ENCODE data around the gene PRKAG2.

PRKAG2 gene

DNA sequence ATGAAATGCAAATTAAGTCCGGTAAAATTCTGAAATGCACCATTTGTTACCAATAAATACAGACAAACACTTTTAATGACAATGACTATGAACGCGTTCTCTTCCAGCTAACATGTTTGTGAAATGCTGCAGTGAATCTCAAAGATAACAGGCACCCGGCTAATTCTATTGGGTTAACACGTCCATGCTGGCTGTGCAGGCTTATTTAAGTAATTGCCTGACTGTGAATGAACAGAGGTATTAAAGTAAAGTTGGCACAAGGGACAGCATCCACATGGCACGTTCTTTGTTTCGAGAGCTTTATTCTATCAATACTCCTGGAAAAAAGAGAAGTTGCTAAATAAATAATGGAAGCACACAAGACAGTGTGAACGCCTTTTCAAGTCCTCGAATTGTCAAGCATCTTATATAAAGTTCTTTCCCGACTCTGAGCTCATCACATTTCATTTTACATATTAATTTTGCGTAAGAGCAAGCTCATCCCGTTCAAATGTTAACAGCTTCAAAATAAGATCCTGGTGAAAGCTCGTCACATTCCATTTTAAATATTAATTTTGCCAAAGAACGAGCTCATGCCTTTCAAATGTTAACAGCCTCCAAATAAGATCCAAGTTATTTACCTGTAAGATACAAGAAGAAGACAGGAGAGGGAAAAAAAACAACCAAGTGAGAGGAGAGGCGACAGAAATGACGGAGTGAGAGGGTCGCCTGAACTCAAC lies 245.9 kb downstream of the PRKAG2 start:
- DNase-seq = no peak

DNA sequence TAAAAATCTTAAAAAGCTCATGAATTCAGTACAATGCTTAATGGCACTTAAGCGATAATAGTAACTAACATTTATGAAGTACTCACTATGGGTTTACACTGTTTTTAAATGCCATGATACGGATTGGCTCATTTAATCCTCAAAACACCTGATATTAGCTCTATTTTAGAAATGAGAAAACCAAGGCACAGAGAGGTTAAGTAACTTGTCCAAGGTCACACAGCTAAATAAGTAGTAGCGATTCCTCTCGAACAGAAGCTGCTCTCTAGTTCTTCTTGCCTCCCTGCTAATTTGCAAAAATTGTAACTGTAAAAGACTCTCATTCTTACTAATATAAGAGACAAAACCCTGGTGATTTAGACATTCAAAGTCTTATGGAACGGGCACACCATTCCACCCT lies 246.6 kb downstream of the PRKAG2 start:
- no peak for DNase-seq

GRCh38 chr7:151629713-151630272 lies 247.1 kb downstream of the PRKAG2 start:
- DNase-seq = no peak

DNA sequence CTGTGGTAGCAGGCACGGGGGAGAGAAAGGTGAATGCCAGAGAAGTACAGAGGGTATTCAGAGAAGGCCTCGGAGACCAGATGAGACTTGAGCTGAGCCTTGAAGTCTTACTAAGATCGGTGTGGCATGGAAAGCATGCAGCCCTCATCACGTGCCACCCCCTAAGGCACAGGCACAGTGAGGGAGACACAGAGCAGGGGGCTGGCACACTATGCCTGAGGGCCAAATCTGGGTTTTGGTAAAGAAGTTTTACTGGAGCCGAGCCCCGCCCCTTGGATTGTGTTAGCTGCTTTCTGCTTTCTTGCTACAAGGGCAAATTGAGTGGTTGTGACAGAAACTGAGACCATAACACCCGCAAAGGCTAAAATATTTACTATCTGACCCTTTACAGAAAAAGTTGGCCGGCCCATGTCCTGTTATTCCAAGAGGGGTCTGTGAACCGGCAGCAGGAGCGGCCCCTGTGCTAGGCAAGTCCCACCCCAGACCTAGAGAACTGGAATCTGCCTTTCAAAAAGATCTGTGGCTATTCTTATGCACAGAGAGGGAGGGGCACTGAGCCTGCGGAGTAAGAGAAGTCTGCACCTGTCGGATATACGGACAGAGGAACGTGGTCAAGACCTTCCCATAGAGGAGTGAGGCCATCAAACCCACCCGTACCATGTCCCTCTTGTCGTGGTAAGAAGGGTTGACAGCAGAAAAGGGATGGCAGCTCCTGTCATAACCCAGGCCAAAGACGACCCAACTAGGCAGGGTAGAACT lies 247.9 kb downstream of the PRKAG2 start:
- DNase-seq = no peak

- no peak for DNase-seq
Observed at GRCh38 chr7:151626422-151627115, 250.3 kb downstream of the PRKAG2 start.

DNA sequence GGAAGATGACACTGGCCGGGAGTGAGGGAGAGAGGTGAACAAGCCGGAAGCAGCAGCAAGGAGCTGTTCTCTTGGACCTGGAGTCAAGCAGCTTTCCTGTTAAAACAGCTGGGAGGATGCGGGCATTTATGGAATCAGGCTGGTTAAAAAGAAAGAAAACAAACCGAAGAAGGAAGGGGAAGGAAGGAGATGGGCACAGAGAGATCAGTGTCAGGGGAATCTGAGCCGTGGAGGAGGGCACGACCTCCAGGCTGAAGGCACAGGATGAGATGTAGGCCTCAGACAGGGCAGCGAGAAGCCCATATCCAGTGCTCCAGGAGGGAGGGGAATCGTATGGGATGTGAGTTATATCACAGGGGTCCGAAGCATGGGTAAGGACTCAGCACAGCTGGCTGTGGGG lies 251.3 kb downstream of the PRKAG2 start:
- DNase-seq = no peak

GRCh38 chr7:151624246-151624928 lies 252.5 kb downstream of the PRKAG2 start:
- no peak for DNase-seq

GRCh38 chr7:151623766-151624165 lies 253.1 kb downstream of the PRKAG2 start:
- peak; percentile 73 for DNase-seq

DNA sequence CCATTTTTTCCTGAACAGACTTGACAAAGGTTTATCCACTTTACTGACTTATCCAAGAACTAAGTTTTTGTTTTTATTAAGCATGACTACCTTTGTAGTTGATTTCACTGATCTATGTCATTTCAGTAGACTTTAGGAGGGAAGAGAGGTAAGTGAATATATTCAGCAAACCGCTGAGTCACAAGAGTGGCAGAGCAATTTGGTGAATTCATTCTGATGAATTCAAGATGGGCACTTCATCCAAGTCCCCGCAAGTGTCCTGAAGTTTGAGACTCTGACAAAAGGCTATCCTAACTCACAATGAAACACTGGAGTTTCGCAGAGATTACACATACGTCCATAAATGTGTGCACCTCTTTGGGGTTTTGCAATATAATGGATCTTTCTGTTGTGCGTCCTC lies 255.0 kb downstream of the PRKAG2 start:
- DNase-seq = no peak

DNA sequence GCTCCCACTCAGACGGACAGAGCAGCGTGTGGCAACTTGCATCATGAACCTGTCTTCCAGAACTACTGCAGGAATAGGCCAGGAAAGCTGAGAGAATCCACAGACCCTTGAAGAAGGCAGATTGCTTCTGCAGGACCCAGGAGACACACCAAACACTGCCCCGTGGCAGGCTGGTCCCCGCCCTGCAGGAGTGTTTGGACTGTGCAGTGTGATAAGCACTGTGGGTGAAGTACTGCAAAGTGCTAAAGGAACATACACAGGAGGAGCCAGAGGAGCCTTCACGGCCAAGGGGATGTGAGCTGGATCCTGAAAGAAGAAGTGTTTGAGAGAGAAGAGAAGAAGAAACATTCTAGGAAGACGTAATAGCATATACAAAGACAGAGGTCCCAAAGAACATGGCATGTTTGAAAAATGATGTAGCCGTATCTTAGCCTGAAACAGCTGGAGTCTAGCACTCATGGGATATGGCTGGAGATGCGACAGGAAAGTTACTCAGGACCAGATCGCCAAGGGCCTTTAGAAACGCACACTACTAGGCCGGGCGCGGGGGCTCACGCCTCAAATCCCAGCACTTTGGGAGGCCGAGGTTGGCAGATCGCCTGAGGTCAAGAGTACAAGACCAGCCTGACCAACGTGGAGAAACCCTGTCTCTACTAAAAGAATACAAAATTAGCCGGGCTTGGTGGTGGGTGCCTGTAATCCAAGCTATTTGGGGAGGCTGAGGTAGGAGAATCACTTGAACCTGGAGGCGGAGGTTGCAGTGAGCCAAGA lies 260.3 kb downstream of the PRKAG2 start:
- DNase-seq = no peak

- DNase-seq = no peak
Observed at GRCh38 chr7:151615784-151616183, 261.1 kb downstream of the PRKAG2 start.

DNA sequence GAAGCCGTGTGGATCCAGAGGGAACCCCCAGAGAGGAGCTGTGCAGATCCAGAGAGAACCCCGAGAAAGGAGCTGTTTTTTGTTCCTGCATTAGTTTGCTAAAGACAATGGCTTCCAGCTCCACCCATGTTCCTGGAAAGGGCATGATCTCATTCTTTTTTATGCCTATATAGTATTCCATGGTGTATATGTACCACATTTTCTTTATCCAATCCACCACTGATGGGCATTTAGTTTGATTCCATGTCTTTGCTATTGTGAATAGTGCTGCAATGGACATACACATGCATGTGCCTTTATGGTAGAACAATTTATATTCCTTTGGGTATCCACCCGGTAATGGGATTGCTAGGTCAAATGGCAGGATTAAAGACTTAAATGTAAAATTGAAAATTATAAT lies 261.9 kb downstream of the PRKAG2 start:
- no peak for DNase-seq

GRCh38 chr7:151614019-151614418 lies 262.9 kb downstream of the PRKAG2 start:
- no peak for DNase-seq

DNA sequence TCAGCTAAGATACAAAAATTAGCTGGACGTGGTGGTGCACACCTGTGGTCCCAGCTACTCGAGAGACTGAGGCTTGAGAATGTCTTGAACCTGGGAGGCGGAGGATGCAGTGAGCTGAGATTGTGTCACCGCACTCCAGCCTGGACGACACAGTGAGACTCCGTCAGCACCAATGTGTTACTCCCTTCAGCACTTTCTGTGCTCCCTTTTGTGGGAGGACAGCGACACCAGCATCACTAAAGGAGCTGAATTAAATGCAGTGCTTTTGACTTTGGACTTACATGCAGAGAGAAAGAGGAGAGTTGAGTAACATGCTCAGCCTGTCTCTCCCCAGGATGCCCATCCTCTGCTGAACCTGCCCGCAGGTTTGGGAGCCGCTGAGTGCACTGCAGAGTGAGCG lies 265.0 kb downstream of the PRKAG2 start:
- no peak for DNase-seq

- no peak for DNase-seq
Observed at GRCh38 chr7:151611041-151611440, 265.9 kb downstream of the PRKAG2 start.

DNA sequence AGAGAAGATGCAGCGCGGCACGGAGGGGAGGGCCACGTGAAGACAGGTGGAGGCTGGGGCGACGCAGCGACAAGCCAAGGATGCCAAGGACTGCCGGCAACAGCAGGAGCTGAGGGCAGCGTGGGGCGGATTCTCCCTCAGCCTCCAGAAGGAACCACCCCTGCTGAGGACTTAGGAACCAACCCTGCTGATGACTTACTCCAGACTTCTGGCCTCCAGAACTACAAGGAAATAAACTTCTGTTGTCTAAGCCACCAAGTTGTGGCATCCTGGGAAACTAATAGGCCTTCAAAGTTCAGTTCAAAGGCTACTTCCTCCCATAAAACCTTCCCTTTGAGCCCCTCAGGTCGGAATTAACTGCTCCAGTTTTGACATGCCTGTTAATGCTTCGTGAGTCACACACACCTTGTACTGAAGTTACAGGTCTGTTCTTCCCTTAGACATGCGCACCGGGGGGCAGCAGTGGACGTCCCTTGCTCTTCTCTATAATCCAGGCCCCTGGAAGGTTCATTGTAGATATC lies 268.8 kb downstream of the PRKAG2 start:
- DNase-seq = no peak

- no peak for DNase-seq
Observed at GRCh38 chr7:151607464-151607867, 269.4 kb downstream of the PRKAG2 start.

DNA sequence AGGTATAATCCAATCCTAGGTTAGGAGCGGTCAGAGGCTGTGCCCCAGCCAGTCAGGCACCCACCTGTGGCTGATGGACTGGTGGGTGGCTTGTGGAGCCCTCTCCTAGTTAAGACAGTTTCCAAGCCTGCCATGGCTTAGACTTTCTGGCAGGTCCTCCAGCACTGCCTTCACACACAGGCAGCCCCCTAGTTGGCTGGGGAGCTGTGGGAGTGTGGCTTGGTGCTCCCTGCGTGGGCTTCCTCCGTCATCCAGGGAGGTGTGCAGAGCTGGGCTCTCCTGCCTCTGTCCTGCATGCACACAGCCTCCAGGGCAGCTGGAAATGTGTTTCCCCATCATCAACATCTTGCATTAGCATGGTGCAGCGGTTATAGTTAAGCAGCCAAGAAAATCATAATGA lies 273.0 kb downstream of the PRKAG2 start:
- DNase-seq = no peak

DNA sequence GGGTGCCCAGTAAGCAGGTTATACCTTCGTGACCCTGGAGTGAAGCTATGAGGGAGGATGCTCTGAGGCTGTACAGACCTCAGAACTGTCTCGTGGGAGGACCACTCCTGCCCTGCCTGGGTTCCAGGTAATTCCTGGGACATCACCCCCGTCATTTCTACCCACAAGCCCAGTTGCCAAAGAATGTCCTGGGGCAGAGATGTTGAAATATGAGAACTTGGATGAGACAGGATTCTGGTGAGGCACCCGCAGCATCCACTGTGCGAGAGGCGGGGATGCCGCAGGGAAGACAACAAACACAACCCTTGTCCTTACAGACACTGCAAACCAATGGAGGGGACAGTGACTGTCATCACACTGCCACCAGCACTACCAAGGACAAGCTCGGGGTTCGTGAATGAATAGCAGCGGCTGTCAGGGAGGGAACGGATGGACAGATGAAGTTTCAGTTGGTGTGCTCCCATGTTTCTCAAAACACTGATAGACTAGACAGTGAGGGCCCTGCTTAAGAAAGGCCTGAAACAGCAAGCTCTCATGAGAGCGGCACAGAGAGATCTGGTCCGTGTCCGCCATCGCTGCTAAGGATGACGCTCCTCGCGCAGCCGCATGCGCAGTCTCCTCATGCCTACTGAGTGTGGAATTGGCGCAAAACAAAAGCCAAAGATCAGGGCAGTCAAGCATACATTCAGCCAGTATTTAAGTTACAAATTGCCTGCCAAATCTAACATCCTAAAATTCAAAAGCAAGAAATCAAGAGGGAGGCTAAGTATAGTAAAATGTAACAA lies 275.2 kb downstream of the PRKAG2 start:
- no peak for DNase-seq

DNA sequence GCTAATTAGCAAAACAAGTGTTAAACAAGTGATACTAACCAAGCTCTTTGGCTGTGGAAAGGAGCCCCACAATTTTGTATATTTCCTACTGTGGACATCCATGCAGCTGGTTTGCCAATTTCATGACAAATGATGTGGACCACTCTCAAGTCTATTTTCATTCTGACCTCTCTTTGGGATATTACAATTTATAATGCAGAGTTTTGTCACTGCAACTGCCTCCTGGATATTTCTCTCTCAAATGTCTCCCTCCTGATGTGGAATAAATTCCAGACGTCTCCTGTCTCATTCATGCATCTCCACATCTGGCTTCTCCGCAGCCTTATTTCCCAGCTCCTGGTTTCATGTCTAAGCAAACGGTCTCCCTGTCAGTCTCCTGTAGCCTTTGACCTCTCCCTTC lies 276.6 kb downstream of the PRKAG2 start:
- DNase-seq = peak; percentile 31

Measured in fibroblast of upper back skin (primary cell).